GM04504 (cell line): Measurements from ENCODE around the gene MBNL2.

Experiments used
- DNase-seq: peaks from one replicate; pipeline ENCODE4 v3.0.0-alpha.2; 2012; ENCODE audit warnings: low read depth

MBNL2 gene

DNA sequence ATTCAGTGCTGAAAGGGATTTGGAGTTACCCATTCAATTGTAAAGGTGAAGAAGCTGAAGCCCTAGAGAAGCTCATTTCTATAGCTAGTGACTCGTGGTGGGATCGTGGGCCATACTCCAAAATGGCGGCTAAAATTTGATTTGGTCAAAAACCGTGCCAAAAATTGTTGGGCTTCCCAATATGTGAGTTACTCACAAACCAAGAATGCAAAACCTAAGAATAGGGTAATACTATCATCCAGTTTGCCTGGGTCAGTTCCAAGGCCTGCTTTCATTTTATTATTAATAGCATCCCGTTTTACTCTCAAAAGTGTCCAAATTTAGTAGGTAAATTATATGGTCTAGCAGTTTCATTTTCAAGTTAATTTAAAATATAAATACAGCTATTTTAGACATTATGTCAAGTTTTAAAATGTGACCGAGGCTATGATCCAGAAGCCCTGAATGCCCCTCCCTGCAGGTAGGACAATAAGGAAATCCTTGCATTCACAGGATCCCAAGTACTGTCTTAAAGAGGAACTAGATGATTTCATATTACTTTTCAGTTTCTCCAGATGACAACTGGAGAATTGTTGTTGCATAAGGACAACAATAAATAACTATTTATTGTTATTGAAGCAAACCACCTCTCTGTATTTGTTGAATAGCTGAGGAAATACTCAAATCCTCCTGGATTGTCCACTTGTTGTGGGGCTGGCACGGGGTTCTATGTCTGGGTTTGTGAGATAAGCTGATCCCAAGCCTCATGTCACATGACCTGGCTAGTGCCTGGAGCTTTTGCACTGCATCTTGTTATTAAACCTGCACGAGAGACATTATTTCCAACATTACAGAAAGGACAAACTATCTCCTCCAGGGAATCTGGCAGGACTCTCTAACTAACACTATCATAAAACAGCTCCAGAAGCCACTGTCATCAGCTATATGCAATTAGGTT, 200.3 kb downstream of the MBNL2 start:
- no peak for DNase-seq

DNA sequence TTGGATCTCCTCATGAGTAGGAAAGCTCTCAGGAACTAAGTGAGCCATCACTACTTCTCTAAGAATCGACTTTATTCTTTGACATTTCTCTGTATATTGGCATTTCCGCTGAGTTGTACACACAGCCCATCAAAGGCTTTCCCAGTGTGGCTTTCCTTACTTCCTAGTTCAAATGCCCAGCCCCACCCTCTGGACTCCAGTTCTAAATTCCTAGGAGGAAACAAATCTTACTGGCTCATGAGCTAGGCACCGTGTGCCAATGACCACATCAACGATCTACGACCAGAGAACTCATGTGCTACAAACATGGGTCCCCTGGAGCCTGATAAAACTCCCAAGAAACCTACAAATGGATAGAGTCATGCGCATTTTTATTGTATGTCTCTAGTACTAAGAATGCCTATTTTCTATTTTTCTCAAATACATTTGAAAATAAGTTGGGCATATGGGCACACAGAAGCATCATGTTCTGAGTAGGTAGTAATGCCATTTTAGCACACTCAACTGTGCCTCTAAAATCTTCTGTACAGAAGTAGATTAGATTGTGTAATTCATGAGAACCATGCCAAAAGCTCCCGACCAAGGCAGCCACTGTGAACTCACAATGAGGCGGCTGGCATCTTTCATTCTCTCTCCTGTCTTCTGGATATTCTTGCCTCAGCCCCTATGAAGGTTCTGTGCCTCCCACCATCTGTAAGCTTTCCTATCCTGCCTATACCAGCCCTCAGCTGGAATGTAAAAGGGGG, 201.3 kb downstream of the MBNL2 start:
- no peak for DNase-seq

DNA sequence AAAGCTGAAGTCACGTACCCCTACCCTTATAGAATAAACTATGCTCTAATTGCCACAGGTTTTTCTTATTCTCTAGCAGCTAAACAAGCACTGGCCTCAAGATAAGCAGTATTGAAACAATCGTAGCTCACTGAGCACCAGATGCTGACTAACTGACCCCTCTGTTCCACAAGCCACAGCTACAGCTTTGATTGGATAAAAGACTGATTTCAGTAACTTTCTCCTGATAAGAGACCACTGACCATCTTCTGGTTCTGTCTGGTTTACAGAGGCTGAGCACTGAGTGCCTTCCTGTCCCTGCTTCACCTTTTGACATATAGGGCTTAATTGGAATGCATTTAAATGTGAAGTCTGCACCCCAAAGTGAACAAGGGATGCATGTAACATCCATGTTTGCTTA, 203.5 kb downstream of the MBNL2 start:
- DNase-seq = no peak

DNA sequence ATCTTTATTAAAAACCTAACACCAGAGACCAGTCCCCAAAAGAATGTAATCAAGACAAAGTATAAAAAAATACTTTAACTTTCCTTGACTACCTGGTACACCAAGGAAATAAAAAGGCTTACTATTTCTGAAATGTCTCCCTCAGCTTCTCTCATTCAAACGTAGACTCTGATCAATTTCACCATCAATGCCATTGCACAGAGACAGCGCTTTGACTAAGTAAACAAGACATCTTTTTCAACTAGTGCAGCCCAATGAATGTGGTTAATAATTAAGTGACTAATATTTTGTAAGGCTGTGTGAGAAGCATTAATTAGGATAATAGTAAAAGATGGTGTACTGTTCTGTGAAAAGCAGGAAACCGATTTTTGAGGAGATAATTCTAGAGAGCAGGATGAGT, 204.6 kb downstream of the MBNL2 start:
- no peak for DNase-seq

DNA sequence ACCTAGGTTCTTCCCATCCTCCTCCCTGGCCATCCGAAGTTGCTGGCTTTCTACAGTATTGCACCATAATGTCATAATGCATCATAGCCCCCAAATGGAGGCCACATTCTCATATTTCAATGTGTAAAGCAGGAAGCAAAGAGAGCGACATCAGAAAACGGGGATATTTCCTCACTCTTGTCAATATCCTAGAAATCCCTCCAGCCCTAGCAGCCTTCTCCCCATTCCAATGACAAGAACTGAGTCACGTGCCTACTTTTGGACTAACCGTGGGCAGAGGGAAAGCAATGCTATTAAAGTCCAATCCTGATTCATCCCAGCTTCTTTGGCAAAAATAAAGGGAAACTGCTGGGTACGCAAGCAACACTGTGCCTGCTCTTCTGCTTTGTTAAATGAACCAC, 207.5 kb downstream of the MBNL2 start:
- no peak for DNase-seq

DNA sequence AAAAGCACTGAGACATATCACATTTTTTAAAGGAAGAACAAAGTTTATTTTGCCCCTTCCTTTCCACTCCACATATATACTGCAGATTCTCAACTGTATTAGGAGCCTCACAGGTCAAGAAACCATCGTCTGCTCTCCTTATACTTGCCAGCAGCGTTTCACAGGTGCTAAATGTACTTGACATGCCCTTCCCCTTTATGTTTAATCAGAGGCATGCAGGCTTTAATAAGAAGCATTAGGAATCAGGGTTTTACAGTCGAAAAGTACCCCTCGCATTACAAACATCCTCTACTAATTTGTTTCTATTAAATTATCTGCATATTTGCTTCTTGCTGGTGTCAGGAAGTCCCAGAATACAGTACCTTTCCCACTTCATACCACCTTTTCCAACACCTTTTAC, 208.2 kb downstream of the MBNL2 start:
- DNase-seq = no peak

DNA sequence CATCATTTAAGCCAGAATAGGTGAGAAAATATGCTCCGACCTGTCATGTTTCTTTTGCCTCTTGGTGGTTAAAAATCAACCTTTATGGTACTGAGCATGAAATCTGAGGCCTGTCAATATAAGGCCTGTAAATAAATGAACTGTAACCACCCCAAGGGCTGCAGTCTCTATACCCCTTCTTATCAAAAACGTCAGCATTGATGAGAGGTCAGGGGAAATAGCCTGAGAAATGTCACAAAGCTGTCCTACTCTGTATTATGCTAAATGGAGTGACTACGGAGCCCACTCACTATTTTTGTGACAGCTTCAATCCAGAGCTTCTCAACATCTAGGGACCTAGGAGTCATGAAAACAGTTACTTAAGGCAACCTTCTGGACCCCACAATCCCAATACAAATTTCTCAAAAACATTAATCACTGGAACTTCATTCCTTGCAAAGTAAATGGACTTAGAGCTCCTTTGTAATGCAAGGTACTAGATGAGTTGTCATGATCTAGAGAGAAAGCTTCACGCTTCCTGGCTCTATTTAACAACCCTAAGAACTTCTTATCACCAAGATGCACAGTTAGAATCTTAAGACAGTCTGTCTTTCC, 209.1 kb downstream of the MBNL2 start:
- DNase-seq = no peak

DNA sequence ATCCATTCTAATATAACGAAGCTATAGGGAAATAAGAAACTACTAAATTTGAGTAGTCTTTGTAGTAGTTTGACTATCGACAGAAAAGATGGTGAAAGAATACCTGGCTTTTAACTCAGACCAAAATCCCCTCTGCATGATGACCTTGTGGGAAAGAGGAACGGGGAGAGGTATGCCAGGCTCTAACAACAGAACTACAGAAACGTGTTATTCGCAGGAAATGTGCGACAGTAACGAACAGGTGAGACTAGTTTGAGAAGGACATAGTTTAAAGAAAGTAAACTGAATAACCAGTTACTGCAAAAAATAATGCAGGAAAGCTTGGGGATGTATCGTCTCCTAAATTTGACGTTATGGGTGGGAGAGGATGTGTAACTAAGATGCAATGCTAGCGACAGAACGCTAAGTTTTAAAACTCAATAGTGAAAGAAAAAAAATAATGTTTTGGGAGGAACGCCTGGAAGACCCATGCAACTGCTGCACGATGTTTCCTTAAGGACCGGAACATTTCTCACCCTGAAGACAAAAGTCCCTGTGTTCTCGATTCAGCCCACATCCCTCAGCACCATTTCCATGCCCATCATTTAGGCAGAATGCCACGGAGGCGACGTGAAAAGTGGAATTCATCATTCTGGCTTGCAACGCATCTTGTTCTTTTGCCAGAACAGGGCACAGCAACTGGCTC, 210.2 kb downstream of the MBNL2 start:
- DNase-seq = no peak

DNA sequence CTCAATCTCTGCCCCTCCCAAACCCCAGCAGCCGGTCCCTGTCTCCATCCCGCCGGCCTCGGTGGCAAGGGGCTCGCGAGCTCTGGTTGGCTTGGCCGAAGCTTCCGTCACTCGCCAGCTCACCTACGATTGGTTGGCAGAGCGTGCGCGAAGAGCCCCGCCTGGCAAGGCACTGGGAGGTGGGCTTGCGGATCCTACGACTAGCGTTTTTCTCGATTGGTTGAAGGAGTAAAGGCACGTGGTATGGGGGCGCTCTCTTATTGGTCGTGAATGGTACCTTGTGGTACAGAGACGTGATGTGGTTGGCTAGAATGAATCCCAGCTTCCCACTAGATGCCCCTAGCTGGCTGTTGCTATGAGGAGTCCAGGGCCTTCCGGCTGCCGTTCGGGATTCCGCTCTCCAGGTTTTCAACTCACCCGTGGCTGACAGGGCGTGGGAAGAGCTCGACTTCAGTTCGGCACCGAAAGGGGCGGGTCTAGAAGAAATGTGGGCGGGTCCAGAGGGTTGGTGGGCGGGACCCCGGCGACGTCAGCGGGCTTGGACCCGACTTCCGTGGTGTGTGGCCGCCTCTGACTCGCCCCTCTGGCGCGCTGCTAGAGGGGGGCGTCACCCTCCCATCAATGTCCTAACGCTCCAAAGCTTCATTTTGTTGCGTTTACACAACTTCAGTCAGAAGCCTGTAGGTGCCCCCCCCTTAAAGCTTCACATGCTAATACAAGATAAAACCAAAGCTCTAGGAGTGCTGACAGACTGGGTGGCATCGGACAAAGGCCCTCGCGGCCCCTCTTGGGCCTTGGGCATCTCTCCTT, 211.0 kb downstream of the MBNL2 start:
- peak; percentile 100 for DNase-seq

DNA sequence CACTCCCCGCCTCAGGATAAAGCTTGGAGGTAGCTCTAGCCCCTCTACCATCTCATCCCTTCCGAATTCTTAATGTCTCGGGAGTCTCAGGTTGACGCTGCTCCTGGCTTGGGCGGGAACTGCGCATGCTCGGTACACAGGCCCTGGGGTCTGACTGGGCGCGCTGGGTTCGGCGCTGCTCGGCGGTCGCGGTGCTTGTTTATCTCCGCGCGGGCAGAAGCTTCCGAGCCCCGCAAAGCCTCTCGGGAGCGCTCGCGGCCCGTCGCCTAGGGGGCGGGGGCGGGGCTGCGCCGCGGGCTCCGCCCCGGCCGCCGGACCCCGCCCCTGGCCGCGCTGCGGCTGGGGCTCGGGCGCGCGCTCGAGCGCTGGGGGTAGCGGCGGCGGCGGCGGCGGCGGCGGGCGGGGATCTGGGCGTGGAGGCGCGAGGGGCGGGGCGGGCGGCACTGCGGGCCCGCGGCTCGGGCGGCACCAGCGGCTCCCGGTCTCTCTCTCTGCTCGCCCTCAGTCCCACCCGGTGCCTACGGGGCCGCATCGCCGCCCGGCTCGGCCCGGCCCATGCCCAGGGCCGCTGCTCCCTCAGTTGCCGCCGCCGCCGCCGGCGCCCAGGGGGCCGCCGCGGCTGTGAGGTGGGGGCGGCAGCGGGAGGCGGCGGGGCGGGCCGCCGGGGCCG, 211.7 kb downstream of the MBNL2 start, which contains the start of gene RAP2A:
RAP2A (plus strand) TSS at position 443 of the 670 bp plus-strand sequence. CDS start 302 bp downstream, outside the sequence.
- peak; percentile 79 for DNase-seq

DNA sequence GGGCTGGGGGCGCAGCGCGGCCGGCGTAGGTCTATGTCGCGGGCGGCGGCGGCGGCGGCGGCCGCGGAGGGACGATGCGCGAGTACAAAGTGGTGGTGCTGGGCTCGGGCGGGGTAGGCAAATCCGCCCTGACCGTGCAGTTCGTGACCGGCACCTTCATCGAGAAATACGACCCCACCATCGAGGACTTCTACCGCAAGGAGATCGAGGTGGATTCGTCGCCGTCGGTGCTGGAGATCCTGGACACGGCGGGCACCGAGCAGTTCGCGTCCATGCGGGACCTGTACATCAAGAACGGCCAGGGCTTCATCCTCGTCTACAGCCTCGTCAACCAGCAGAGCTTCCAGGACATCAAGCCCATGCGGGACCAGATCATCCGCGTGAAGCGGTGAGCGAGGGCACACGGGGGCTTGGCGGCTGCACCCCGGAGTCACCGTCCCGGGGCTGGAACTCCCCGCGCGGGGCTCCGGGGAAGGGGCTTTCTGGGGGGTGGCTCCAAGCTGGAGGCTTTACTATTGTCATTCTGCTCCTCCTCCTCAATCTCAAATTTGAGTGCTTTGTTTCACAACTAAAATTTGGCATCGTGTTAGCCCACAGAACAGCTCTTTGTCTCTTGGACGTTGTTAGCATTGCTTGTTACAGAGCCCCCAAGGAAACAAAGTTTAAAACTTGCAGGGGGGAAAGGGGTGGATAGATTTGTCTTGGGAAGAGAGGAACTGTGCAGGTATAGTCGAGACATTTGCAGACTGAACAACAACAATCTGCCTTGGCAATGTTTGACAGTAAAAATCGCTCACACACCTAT, 212.5 kb downstream of the MBNL2 start:
- no peak for DNase-seq

DNA sequence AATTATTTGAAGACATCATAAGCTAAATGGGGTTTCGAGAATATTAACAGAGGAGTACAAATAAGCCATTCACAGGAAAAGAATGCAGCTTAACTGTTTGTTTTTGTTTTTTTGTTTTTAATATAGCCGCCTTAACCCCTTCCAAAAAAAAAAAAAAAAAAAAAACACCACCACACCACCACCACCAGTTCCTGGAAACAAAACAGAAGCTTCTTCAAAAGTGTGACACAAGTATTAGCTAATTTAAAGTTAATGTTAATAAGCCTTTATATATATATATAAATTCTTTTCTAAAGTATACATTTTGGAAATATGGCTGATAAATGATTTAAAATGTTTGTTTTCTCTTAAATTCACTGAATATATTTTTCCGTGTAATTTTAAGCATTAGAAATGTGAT, 213.2 kb downstream of the MBNL2 start:
- DNase-seq = no peak

DNA sequence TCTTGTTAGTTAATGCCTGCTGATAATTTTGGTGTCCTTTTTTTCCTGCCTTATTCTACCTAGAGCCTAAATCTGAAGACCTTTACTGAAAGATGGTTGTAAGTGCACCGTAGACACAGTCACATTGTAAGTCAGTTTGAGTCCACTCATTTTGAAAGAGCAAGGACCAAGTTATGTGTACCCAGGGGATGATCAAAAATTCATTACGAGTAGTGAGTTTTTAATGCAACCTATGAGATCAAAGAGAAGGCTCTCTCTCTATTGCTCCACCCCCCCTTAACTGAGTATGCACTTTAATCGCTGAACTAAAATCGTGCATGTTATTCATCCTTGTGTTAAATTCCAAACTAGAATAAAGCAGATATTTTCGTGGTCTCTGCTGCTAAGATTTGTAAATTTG, 213.7 kb downstream of the MBNL2 start:
- DNase-seq = no peak

DNA sequence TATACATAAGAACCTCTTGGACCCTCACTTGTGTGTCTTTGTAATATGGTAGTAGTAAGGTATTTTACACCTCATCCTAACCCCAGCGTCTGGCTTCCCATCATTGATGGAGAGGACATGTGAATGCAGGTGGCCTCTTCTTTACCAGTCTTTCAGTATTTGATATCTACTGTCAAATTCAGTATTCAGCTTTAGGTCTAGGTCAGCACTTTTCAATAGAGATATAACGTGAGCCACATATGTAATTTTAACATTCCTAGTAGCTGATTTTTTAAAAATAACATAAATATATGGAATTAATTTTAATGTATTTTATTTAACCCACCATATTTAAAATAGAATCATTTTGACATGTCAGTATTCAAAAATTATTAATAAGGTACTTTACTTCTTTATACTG, 214.7 kb downstream of the MBNL2 start:
- no peak for DNase-seq

DNA sequence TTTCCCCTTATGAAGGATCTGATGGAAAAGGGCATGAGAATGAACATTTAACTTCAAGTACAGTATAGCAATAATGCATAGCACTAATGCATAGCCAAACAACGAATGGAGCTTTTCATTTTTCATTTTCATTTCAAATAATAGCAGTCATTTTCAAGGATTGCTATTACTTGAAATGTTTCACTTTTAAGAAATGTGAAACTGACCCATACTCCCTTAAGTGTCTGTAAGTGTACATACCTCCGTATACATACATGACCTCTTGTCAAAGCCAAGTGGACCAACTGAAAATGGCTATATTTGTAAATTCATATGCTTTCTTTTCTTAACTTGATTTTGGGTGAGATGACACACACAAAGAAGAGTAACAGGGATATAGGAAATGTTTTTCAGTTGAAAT, 215.6 kb downstream of the MBNL2 start:
- DNase-seq = no peak

DNA sequence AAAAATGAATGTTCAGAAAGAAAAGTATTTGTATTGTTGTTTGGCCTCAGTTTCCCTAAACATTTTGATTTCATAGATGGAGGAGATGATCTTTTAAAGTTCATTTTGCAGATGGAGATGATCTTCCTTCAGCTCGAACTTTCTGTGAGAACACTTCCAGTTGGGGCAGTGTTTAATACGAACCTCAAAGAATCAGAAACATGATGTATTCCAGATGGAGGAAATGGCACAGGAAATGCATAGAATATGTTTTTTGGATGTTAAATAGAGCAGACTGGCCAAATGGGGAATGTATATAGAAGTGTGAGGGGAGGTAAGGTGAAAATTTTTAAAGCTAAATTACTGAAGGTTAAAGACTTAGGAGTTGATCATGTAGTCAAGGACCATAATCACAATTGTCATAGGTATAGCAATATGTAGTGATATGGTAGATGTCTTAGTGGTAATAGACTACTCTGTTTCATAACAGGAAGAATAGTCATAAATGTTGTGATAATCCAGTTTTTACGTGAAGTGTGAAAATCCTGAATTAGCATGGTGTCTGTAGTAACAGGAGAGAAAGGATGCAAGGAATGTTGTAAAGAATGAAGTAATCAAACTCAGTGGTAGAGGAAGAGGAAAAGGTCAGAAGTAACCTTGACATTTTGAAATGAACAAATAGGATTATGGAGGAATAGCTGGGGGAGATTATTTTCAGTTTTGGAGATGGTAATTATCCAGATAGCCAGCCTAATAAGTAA, 216.9 kb downstream of the MBNL2 start:
- DNase-seq = no peak

DNA sequence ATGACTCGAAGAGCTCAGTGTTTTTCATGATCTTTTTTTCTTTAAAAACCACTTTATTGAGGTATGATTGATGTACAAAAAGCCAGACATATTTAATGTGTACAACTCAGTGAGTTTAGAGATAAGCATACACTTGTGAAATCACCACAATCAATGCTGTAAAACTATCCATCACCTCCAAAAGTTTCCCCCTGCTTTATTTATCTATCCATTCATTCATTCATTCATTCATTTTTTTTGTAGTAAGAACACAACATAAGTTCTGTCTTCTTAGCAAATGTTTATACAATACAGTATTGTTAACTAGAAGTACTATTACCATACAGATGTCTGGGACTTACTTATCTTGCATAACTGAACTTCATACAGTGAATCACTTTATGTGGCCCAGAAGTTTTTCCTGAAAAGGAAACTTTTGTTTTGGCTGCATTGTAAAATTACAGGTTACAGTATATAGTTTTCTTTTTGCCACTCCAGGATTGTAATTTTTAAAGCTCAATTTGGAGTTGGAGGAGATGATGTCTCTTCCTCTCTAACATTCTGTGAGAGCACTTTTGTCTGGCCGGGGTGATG, 218.6 kb downstream of the MBNL2 start:
- DNase-seq = no peak

DNA sequence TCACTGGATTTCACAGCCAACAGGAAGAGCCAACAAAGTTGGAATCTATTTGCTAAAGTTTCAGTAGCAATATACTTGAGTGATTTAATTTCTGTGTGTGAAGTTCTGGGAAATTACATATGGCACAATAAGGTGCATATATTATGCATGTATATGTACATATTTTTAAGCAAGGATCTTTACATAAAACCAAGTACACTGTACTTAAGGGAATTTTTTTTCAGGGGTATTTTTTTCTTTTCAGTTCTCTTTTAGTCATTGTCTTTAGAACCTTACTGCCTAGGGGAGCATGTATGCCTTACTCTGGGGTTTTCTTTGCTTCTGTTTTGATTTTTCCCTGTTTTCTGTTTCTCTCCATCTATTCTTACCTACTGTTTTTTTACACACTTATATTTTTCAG, 219.2 kb downstream of the MBNL2 start:
- no peak for DNase-seq
